OCI-LY7 (cell line): ENCODE measurements around the gene CAPSL. TPM values are rescaled to one million over a fixed set of nuclear protein-coding genes. Genes with fewer than 3 reads are reported as not detected.

ENCODE experiments used
- BruUV-seq: library from RNA; stranded (reverse); fragments of 400-500 nt; replicated peaks from 2 replicates; lab custom pipeline; 2021; lab: Mats Ljungman, UMichigan
- CTCF ChIA-PET: fragments of 300-600 bp; sonication (Branson Sonifier 250); formaldehyde crosslinking; loops from one replicate; lab custom pipeline; 2022; ENCODE audit warnings: antibody characterized with exemption; ENCODE audit not compliant: unreplicated experiment; lab: Charles Lee
- POLR2A ChIA-PET: fragments of 300-600 bp; sonication (Branson Sonifier 250); formaldehyde crosslinking; loops from one replicate; lab custom pipeline; 2022; ENCODE audit warnings: antibody characterized with exemption; lab: Charles Lee
- DNase-seq: peaks from one replicate; pipeline ENCODE4 v3.0.0-alpha.2; 2015; ENCODE audit warnings: low spot score
- H2AFZ ChIP-seq: fragments of 200-600 bp; sonication (generic), shearing (Covaris generic); 2 replicates; pipeline ENCODE4 v1.6.1; 2014; ENCODE audit warnings: mild to moderate bottlenecking, antibody characterized with exemption, low read length, moderate library complexity
- H3K27ac ChIP-seq: fragments of 200-600 bp; sonication (generic); 2 replicates; pipeline ENCODE4 v1.5.1; 2014; ENCODE audit warnings: mixed run types, low read depth, mild to moderate bottlenecking, moderate library complexity, low read length, inconsistent platforms; ENCODE audit not compliant: poor library complexity, severe bottlenecking
- H3K36me3 ChIP-seq: fragments of 200-600 bp; sonication (generic); 2 replicates; pipeline ENCODE4 v1.6.1; 2014; ENCODE audit warnings: mild to moderate bottlenecking, antibody characterized with exemption, low read length, moderate library complexity, mixed read lengths; ENCODE audit not compliant: insufficient read depth
- H3K4me1 ChIP-seq: fragments of 200-600 bp; sonication (generic); 2 replicates; pipeline ENCODE4 v1.5.1; 2014; ENCODE audit warnings: mild to moderate bottlenecking, low read length; ENCODE audit not compliant: insufficient read depth, poor library complexity, severe bottlenecking
- H3K4me2 ChIP-seq: fragments of 200-600 bp; sonication (generic); 2 replicates; pipeline ENCODE4 v1.6.1; 2014; ENCODE audit warnings: mild to moderate bottlenecking, low read length
- H3K4me3 ChIP-seq: fragments of 200-600 bp; sonication (generic); 2 replicates; pipeline ENCODE4 v1.5.1; 2014; ENCODE audit warnings: mild to moderate bottlenecking, low read depth, low read length; ENCODE audit not compliant: poor library complexity, severe bottlenecking
- H3K79me2 ChIP-seq: fragments of 200-600 bp; sonication (generic); 2 replicates; pipeline ENCODE4 v1.6.1; 2016; ENCODE audit warnings: low read depth, mild to moderate bottlenecking, low read length, moderate library complexity, mixed read lengths; ENCODE audit not compliant: insufficient read depth
- H3K9me2 ChIP-seq: fragments of 200-600 bp; sonication (generic); 2 replicates; pipeline ENCODE4 v1.6.1; 2016; ENCODE audit warnings: mild to moderate bottlenecking, low read length, mixed read lengths; ENCODE audit not compliant: insufficient read depth
- H3K9me3 ChIP-seq: fragments of 200-600 bp; sonication (generic); 2 replicates; pipeline ENCODE4 v1.6.1; 2014; ENCODE audit warnings: mild to moderate bottlenecking, mixed run types, low read length, mixed read lengths
- H4K20me1 ChIP-seq: fragments of 200-600 bp; sonication (generic); 2 replicates; pipeline ENCODE4 v1.6.1; 2014; ENCODE audit warnings: mild to moderate bottlenecking, antibody characterized with exemption, low read length, moderate library complexity, mixed read lengths; ENCODE audit not compliant: insufficient read depth
- CTCF ChIP-seq: fragments of 200-600 bp; sonication (generic); conservative IDR thresholded peaks from 2 replicates; pipeline ENCODE4 v1.5.1; 2014; ENCODE audit warnings: mild to moderate bottlenecking, antibody characterized with exemption, low read length, moderate library complexity, mixed read lengths
- EZH2phosphoT487 ChIP-seq: fragments of 200-600 bp; sonication (generic); IDR thresholded peaks from 2 replicates; pipeline ENCODE4 v1.6.1; 2018; ENCODE audit warnings: low read depth, borderline replicate concordance, mild to moderate bottlenecking, mixed run types, antibody characterized with exemption, low read length, moderate library complexity, mixed read lengths
- intact Hi-C: fragments of 100-400 bp; cut with micrococcal nuclease; formaldehyde crosslinking; loops from one replicate; pipeline ENCODE4 v1.10.0; 2022; ENCODE audit not compliant: unreplicated experiment
- total RNA-seq, 2 experiments: library from RNA; depleted of rRNA in 1 of 2; stranded (reverse); fragments of >200 nt in 1 of 2; shearing (Covaris generic) in 1 of 2; gene quantifications; 2 replicates each; pipeline ENCODE4 v1.2.3, GENCODE V29; 2014 to 2022

CAPSL gene
- total RNA-seq, 2 experiments from 2014 or later, result 4.7 TPM; not detected in 1

GRCh38 chr5:35963381-35963843 lies 25.0 kb upstream of the CAPSL start:
- no peaks in the 10 kb centered on the region for H3K9me2 ChIP-seq
- intact Hi-C loops, result no loop called here
- DNase-seq, result peak; percentile 11
- no peak overlapping the region for H3K4me2 ChIP-seq
- ChIA-PET CTCF (no interaction called here), POLR2A (interaction anchor here (0.5 kb wide), 1 partner anchor 479 kb away, joined by 3 read pairs; no protein-coding TSS in a partner anchor)
- no peaks in the 10 kb centered on the region for H4K20me1 ChIP-seq
- no peaks in the 10 kb centered on the region for H3K36me3 ChIP-seq
- TF ChIP-seq EZH2phosphoT487 (no peak), CTCF (peak; percentile 81)
- no peaks in the 10 kb centered on the region for H3K4me1 ChIP-seq
- no peak overlapping the region for H2AFZ ChIP-seq
- no peak overlapping the region for H3K4me3 ChIP-seq
- H3K79me2 ChIP-seq, result no peaks in the 10 kb centered on the region
- no peaks in the 10 kb centered on the region for H3K9me3 ChIP-seq
- BruUV-seq, result no TSS peak
- no peak overlapping the region for H3K27ac ChIP-seq

- no peaks in the 10 kb centered on the region for H3K9me3 ChIP-seq
- no peak overlapping the region for H2AFZ ChIP-seq
- H3K4me3 ChIP-seq, result no peak overlapping the region
- H3K4me1 ChIP-seq, result no peaks in the 10 kb centered on the region
- H3K9me2 ChIP-seq, result no peaks in the 10 kb centered on the region
- no peak for DNase-seq
- CTCF ChIA-PET, result no interaction called here
- H3K36me3 ChIP-seq, result no peaks in the 10 kb centered on the region
- POLR2A ChIA-PET, result no interaction called here
- intact Hi-C loops, result no loop called here
- no peaks in the 10 kb centered on the region for H4K20me1 ChIP-seq
- H3K27ac ChIP-seq, result no peak overlapping the region
- no peaks in the 10 kb centered on the region for H3K79me2 ChIP-seq
- no TSS peak for BruUV-seq
- TF ChIP-seq EZH2phosphoT487 (no peak), CTCF (no peak)
- no peak overlapping the region for H3K4me2 ChIP-seq
Measured at GRCh38 chr5:35960328-35960727, 21.9 kb upstream of the CAPSL start.

GRCh38 chr5:35956429-35956828 lies 18.0 kb upstream of the CAPSL start:
- no peak overlapping the region for H3K4me3 ChIP-seq
- CTCF ChIA-PET, result interaction anchor here (0.6 kb wide), 1 partner anchor 12 kb away, joined by 4 read pairs; no protein-coding TSS in a partner anchor
- H3K9me3 ChIP-seq, result no peaks in the 10 kb centered on the region
- POLR2A ChIA-PET, result interaction anchor here (0.6 to 0.9 kb wide), 2 partner anchors 36 to 1995 kb away, joined by 3 read pairs; no protein-coding TSS in a partner anchor
- H3K36me3 ChIP-seq, result no peaks in the 10 kb centered on the region
- intact Hi-C loops, result no loop called here
- TF ChIP-seq CTCF (no peak), EZH2phosphoT487 (no peak)
- H3K27ac ChIP-seq, result no peak overlapping the region
- H3K4me1 ChIP-seq, result no peaks in the 10 kb centered on the region
- no peaks in the 10 kb centered on the region for H4K20me1 ChIP-seq
- no peak overlapping the region for H3K4me2 ChIP-seq
- no peak for DNase-seq
- H3K9me2 ChIP-seq, result no peaks in the 10 kb centered on the region
- H2AFZ ChIP-seq, result no peak overlapping the region
- BruUV-seq, result no TSS peak
- H3K79me2 ChIP-seq, result no peaks in the 10 kb centered on the region
